ENCODE results near the gene P2RX3. TPM values are rescaled to one million over a fixed set of nuclear protein-coding genes. Genes with fewer than 3 reads are reported as not detected.

Gene P2RX3
- total RNA-seq, 1 donor from 2014 or later: 0.23 TPM

DNA sequence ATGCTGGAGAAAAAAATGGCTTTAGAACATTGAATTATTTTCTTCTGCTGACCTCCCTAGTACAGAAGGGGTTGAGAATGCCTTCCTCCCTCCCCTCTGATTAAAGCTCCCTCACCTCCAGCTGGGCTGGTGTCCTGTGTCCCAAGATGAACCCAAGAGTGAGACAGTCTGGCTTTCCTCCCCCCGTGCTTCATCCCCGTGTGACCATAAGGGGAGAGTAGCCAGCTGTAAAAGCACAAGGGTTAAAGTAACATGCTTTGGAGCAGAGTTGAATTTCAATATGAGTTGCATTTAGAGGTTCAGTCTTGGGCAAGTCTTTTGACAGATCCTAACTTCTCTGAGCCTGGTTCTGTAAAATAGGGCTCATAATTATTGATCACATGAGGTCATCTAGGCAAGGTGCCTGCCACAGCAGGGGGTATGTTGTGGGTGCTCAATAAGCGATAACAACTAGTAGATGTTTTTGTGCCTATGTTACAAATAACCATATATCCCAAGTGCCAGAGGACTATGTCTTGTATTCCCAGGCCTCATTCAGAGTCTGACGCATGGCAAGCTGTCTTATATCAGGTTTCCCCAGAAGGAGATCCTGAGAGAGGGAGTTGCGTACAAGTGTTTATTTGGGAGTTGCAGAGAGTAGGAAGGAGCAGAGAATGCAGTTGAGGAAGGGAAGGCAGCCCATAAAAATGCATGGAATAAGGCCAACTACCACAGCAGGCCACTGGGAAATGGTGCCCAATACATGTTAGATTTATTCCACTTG lies 48.2 kb downstream of the P2RX3 start:
- Mint-ChIP-seq H3K27me3 (ENCODE audit: unreplicated experiment) (peaks cover 4% of the 10 kb centered on the region), H3K4me1 (ENCODE audit: unreplicated experiment) (no peaks in the 10 kb centered on the region), H3K36me3 (ENCODE audit: low read depth, unreplicated experiment) (no peaks in the 10 kb centered on the region), H3K9me3 (ENCODE audit: unreplicated experiment) (no peaks in the 10 kb centered on the region), H3K27ac (ENCODE audit: unreplicated experiment) (no peak overlapping the region), H3K4me3 (ENCODE audit: unreplicated experiment) (no peak overlapping the region)
- TF ChIP-seq, protein P1, sequence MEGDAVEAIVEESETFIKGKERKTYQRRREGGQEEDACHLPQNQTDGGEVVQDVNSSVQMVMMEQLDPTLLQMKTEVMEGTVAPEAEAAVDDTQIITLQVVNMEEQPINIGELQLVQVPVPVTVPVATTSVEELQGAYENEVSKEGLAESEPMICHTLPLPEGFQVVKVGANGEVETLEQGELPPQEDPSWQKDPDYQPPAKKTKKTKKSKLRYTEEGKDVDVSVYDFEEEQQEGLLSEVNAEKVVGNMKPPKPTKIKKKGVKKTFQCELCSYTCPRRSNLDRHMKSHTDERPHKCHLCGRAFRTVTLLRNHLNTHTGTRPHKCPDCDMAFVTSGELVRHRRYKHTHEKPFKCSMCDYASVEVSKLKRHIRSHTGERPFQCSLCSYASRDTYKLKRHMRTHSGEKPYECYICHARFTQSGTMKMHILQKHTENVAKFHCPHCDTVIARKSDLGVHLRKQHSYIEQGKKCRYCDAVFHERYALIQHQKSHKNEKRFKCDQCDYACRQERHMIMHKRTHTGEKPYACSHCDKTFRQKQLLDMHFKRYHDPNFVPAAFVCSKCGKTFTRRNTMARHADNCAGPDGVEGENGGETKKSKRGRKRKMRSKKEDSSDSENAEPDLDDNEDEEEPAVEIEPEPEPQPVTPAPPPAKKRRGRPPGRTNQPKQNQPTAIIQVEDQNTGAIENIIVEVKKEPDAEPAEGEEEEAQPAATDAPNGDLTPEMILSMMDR (IDR thresholded peaks at IDR 0.05; ENCODE audit: unreplicated experiment): no peak
- DNase-seq (ENCODE audit: low spot score): no peak

DNA sequence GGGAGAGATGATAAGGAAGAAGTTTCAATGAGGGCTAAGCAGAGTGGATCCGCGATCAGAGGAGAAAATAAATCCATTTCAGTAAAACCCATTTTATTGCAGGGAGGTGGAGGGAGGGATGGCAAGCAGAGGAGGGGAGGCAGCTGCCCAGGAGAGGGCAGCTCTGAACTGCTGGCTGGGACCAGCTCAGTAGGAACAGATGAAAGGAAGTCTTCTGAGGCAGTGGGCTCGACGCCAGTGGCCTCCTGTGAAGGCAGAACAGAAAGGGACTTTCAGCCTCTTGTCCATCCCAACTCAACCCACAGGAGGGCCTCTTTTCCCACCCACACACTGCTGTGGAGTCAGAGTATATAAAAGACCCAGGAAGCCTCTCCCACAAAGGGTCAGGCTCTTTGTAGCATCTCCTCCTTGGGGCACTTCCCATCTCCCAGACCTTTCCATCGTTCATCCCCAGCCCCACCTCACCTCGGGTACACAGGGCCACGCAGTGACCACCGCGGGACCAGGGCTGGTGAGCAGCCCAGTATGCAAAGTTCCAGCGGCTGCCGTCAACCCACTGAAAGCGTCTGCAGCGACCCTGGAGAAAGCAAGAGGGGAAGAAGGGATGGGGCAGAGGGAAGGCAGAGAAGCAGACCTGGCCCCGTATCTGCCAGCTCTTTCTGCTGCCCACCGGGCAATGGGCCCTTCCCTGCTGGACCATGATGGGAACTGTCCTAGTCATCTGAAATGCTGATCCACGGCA lies 49.3 kb downstream of the P2RX3 start:
- Mint-ChIP-seq H3K4me3 (ENCODE audit: unreplicated experiment) (no peak overlapping the region), H3K4me1 (ENCODE audit: unreplicated experiment) (no peaks in the 10 kb centered on the region), H3K27ac (ENCODE audit: unreplicated experiment) (no peak overlapping the region), H3K36me3 (ENCODE audit: low read depth, unreplicated experiment) (no peaks in the 10 kb centered on the region), H3K9me3 (ENCODE audit: unreplicated experiment) (no peaks in the 10 kb centered on the region), H3K27me3 (ENCODE audit: unreplicated experiment) (peaks cover 4% of the 10 kb centered on the region)
- DNase-seq (ENCODE audit: low spot score): no peak
- TF ChIP-seq, protein P1 (IDR thresholded peaks at IDR 0.05; ENCODE audit: unreplicated experiment): no peak

DNA sequence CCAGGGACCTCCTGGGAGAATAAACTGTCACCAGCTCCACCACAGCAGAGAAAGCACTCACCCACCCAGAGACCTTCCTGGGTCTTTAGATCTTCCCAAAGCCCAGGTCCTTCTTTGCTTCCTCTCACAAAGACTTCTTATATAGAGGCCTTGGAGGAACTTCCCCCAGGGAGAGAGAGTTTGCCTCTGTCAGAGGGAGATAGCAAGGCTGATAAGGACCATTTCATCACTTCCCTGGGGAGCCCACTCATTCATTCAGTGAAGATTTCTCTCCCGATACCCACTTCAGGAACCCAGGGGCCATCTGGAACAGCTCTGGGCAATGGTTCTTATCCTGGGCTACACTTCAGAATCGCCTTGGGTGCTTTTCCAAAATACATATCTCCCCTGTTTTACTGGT lies 52.4 kb downstream of the P2RX3 start, which contains the start of gene PRG2:
Gene PRG2, minus strand, starts transcription at position 116 of the 400 bp plus-strand sequence. CDS start 706 bp downstream, outside the sequence.
- TF ChIP-seq, protein P1 (IDR thresholded peaks at IDR 0.05; ENCODE audit: unreplicated experiment): no peak
- Mint-ChIP-seq H3K27me3 (ENCODE audit: unreplicated experiment) (peaks cover 3% of the 10 kb centered on the region), H3K36me3 (ENCODE audit: low read depth, unreplicated experiment) (no peaks in the 10 kb centered on the region), H3K4me1 (ENCODE audit: unreplicated experiment) (no peaks in the 10 kb centered on the region), H3K4me3 (ENCODE audit: unreplicated experiment) (no peak within 1 kb of the TSS), H3K9me3 (ENCODE audit: unreplicated experiment) (no peaks in the 10 kb centered on the region), H3K27ac (ENCODE audit: unreplicated experiment) (no peak within 1 kb of the TSS)
- DNase-seq (ENCODE audit: low spot score): no peak

DNA sequence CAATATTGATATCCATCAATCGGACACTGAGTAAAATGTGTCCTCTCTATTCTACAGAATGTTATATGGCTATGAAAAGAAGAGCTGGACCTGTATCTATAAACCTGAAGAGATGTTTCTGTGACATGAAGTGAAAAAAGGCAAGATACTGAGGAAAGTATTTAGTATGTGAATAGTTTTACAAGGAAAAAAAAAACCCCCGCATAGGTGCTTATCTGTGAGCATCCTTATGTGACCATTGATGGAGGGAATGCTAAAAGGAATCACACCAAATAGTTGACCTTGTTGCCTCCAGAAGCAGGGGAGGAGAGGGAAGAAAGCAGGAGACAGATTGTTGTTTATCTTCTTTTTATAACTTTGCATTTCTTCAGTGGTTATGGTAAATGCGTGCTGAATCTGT lies 53.0 kb downstream of the P2RX3 start:
- Mint-ChIP-seq H3K4me1 (ENCODE audit: unreplicated experiment) (no peaks in the 10 kb centered on the region), H3K36me3 (ENCODE audit: low read depth, unreplicated experiment) (no peaks in the 10 kb centered on the region), H3K9me3 (ENCODE audit: unreplicated experiment) (no peaks in the 10 kb centered on the region), H3K4me3 (ENCODE audit: unreplicated experiment) (no peak overlapping the region), H3K27ac (ENCODE audit: unreplicated experiment) (no peak overlapping the region), H3K27me3 (ENCODE audit: unreplicated experiment) (peaks cover 3% of the 10 kb centered on the region)
- no peak for DNase-seq (ENCODE audit: low spot score)
- TF ChIP-seq, protein P1 (IDR thresholded peaks at IDR 0.05; ENCODE audit: unreplicated experiment): no peak

DNA sequence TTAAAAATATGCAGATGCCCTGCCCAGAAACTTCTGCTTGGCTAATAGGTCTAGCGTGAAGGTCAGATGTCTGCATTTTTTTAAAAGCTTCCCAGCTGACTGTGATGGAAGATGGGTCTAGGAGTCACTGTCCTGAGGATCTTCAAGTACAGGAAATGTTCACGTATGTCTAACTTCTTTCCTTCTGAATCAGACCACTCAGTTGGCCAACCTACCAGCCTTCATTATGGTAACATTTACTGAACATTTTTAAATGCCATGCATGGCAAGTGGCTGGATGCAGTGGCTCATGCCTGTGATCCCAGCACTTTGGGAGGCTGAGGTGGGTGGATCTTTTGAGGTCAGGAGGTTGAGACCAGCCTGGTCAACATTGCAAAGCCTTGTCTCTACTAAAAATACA lies 53.4 kb downstream of the P2RX3 start:
- no peak for DNase-seq (ENCODE audit: low spot score)
- Mint-ChIP-seq H3K36me3 (ENCODE audit: low read depth, unreplicated experiment) (no peaks in the 10 kb centered on the region), H3K4me1 (ENCODE audit: unreplicated experiment) (no peaks in the 10 kb centered on the region), H3K27me3 (ENCODE audit: unreplicated experiment) (peaks cover 3% of the 10 kb centered on the region), H3K9me3 (ENCODE audit: unreplicated experiment) (no peaks in the 10 kb centered on the region), H3K4me3 (ENCODE audit: unreplicated experiment) (no peak overlapping the region), H3K27ac (ENCODE audit: unreplicated experiment) (no peak overlapping the region)
- TF ChIP-seq, protein P1 (IDR thresholded peaks at IDR 0.05; ENCODE audit: unreplicated experiment): no peak
